LNCAP (cell line): Measurements from ENCODE around the gene EPS8L2.

ENCODE experiments used
- TF ChIP-seq, protein P1 (sequence below): fragments of 450-650 bp; IDR thresholded peaks from 2 replicates; pipeline ENCODE4 v1.5.1; 2017; ENCODE audit warnings: mild to moderate bottlenecking

The EPS8L2 gene

DNA sequence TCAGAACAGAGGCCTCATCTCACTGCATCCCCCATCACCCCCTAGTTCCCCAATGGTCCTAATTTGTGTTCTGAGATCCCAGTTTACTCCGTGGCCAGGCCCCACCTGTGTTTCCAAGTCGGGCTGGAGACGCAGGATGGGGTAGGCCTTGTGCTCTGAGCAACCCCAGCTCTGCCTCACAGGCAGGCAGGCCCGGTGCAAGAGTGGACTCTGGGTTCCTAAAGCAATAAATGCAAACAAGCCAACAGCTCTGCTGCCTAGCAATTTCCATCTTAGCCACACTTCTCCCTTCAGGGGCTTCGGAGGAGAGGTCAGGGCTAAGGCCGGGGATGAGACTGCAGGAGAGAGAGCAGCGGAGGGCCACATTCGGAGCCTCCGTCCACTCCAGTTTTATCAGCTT, 2.5 kb upstream of the EPS8L2 start:
- TF ChIP-seq, protein P1, sequence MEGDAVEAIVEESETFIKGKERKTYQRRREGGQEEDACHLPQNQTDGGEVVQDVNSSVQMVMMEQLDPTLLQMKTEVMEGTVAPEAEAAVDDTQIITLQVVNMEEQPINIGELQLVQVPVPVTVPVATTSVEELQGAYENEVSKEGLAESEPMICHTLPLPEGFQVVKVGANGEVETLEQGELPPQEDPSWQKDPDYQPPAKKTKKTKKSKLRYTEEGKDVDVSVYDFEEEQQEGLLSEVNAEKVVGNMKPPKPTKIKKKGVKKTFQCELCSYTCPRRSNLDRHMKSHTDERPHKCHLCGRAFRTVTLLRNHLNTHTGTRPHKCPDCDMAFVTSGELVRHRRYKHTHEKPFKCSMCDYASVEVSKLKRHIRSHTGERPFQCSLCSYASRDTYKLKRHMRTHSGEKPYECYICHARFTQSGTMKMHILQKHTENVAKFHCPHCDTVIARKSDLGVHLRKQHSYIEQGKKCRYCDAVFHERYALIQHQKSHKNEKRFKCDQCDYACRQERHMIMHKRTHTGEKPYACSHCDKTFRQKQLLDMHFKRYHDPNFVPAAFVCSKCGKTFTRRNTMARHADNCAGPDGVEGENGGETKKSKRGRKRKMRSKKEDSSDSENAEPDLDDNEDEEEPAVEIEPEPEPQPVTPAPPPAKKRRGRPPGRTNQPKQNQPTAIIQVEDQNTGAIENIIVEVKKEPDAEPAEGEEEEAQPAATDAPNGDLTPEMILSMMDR = no peak

DNA sequence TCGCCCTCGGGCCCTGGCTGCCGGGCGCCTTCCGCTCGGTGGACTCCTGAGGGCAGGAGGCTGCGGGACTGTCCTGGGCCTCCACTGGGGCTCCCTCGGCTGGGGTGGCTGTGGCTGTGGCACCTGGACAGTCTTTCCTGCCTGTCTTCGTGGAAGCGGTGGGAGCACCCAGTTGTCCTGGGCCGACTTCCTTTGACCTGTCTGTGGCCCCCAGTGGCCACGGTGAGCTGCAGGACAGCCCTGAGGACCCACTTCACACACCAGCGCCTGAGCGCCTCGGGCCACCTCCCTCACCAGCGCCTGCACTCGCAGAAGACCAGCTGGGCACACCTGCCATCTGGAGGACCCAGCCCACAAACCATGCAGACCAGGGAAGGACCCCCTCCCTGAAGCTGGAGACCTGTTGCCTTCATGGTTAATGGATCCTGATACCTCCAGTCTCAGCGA, 1.8 kb upstream of the EPS8L2 start:
- TF ChIP-seq, protein P1 = no peak

DNA sequence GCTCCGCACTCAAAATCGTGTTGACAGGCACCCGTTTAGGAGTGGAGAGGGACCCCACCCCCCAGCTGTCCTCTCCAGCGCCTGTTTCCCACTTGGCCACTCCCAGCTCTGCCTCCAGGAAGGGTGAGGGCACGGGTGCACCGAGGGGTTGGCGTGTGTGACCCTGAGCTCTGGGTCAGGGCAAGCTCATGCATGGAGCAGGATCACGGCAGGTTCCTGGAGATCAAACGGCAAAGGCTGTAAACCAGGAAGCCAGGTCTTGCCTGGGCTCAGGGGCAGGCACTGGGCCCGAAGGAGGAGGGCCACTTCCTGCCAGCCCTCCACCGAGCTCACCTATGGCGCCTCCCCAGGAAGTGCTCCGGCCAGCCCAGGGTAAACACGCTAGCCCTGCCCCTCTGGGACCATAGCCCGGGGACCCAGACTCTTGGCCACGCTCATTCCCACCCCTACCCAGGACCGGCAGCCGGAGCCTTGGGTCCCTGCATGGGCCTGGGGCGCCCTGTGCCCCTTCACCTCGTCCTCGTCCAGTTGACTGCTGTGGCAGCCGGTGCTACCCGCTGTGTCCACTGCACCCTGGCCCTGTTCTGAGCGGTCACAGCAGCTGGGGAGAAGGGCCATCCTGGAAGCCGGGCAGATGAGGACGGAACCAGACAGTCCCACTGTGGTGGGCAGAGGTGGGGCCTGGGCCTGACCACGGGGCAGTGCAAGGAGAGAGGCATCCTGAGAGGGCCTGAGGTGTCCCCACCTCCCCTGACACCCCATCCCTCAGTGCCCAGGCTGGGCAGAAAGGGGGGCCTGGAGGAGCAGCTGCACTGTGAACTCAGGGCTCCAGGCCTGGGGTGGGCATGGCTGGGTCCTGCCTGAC, 1.0 kb upstream of the EPS8L2 start:
- TF ChIP-seq, protein P1 = no peak

DNA sequence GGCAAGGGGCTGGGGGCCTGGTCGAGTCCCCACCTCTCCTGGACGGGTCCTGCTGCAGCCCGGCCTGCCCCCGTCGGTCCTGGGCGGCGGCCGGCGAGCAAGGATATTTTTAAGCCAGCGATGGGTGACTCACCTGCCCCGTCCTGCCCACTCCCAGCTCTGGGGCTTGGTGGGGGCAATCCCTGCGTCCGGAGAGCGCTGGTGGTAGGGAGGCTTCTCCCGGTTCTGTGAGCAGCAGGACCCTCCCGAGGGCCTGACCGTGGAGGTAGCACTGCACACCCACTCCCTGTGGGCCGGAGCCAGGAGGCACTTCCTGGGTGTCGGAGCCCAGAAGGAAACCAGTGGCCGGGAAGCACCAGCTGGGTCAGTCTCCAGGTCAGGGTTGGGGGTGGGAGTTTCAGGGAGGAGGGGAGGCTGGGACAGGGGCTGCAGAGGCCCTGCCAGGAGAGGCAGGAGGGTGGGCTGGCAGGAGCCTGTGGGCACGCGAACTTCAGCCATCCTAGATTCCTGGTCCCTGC, 467 bp downstream of the EPS8L2 start:
- TF ChIP-seq, protein P1 = no peak

DNA sequence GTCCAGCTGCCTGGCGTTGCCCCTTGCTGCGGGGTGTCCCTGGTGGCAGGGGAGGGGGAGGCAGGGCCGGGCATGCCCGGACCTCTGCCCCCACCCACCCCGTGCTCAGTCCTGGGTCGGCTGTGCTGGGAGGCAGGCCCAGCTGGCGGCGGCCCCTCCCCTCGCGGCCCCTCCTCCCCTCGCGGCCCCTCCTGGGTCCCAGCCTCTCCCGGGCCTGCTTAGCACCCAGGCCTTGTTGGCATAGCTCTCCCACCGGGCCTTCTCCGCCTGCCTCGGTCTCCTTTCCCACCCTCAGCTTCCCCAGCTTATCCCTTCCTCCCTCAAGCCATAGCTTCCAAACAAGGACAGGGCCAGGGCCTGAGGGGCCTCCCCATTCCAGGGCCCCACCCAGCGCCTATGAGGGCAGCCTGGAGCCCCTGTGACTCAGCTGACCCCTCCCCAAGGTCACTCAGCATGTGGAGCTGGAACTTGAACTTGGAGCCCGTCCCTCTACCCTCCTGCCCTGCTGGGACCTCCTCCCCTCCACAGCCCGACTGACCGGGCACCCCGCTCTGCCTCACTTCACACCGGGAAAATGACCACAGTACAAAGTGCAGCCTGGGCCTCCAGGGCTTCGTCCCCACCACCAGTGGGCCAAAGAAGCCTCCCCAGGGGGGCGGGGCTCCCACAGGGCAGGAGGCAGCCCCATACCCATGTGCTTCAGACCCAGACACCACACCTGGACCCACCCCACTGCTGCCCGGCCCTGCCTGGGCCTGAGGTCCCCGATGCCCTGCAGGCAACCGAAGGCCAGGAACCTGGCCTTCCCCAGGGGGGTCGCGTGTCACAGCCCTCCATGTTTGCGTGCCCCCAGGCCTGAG, 1.2 kb downstream of the EPS8L2 start:
- TF ChIP-seq, protein P1 = no peak

DNA sequence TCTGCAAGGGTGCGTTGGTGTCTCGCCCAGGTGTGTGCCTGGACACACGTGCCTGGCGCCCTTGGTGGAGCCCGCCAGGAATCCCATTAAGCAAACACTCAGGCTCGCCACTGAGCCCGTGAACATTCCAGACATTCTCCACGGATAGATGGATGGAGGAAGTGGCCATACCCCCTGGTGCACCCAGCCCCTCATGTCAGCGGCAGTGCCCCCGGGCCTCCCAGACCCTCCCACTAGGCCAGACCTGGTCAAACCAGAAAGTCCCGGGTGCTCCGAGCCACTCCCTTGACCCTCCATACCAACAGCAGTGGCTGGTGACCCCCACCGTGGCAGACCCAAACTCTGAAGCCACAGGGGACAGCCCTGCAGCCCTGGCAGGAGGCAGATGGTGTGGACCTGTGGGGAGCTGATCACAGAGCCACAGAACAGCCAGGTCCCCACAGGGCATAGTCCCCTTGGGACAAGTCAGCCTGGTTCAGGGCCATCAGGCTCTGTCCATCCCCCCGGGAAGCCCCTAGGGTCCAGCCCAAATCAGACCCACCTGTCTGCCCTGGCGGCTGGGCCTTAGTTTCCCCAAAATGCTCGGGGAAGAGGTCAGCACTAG, 1.9 kb downstream of the EPS8L2 start:
- TF ChIP-seq, protein P1 = no peak

DNA sequence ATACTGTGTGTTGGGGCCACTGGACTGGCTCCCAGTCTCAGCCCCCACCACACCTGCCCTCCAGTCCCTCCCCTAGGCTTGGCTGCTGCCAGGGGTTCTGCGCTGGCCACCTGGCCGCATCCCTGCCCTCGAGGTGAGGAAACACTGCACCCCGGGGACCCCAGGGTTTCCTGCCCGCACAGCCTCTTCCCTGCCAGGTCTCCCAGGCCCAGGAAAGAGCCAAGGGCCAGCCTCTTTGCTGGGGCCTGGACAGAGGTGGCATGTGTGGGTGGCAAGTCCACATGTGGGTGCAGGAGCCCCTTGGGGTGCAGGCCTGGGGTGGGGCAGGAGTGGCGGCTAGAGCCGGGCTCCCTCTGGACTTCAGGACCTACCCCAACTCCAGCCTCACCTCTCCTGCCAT, 2.5 kb downstream of the EPS8L2 start:
- TF ChIP-seq, protein P1 = no peak
